Endodermal cell (in vitro differentiated cells): ENCODE results near the gene TMEM259. TPM values are rescaled to one million over a fixed set of nuclear protein-coding genes. Genes with fewer than 3 reads are reported as not detected.

Source experiments
- DNase-seq: peaks from one replicate; pipeline ENCODE4 v3.0.0-alpha.2; 2017
- H3K27ac ChIP-seq: 2 replicates; pipeline ENCODE4 v1.5.1; 2013; ENCODE audit warnings: mild to moderate bottlenecking, low read depth, low read length, moderate library complexity
- H3K27me3 ChIP-seq: 2 replicates; pipeline ENCODE4 v1.6.1; 2013; ENCODE audit warnings: mild to moderate bottlenecking, low read length, moderate library complexity; ENCODE audit not compliant: insufficient read depth, control insufficient read depth, poor library complexity, severe bottlenecking
- H3K36me3 ChIP-seq: 2 replicates; pipeline ENCODE4 v1.7.0; 2013; ENCODE audit warnings: mild to moderate bottlenecking, low read length, moderate library complexity; ENCODE audit not compliant: control insufficient read depth, insufficient read depth
- H3K4me1 ChIP-seq: one replicate; pipeline ENCODE4 v1.7.0; 2013; ENCODE audit warnings: low read length; ENCODE audit not compliant: control insufficient read depth, insufficient read depth
- H3K4me3 ChIP-seq: 2 replicates; pipeline ENCODE4 v1.5.1; 2013; ENCODE audit warnings: mild to moderate bottlenecking, low read length, moderate library complexity
- H3K9ac ChIP-seq: 2 replicates; pipeline ENCODE4 v1.6.1; 2013; ENCODE audit warnings: mild to moderate bottlenecking, low read length, moderate library complexity; ENCODE audit not compliant: poor library complexity, severe bottlenecking; ENCODE audit errors: extremely low read depth
- H3K9me3 ChIP-seq: 2 replicates; pipeline ENCODE4 v1.6.1; 2013; ENCODE audit warnings: mild to moderate bottlenecking, low read length, moderate library complexity; ENCODE audit not compliant: control insufficient read depth
- H3K27ac Mint-ChIP-seq: 2 replicates; pipeline ENCODE4 v1.8.0; 2020; ENCODE audit warnings: mixed read lengths
- H3K27me3 Mint-ChIP-seq: 2 replicates; pipeline ENCODE4 v1.8.0; 2021; ENCODE audit warnings: mild to moderate bottlenecking, mixed read lengths; ENCODE audit not compliant: insufficient read depth
- H3K36me3 Mint-ChIP-seq: 2 replicates; pipeline ENCODE4 v1.8.0; 2020; ENCODE audit warnings: low read depth, mixed read lengths
- H3K4me1 Mint-ChIP-seq: 2 replicates; pipeline ENCODE4 v1.8.0; 2020; ENCODE audit warnings: mixed read lengths
- H3K4me3 Mint-ChIP-seq: 2 replicates; pipeline ENCODE4 v1.8.0; 2020; ENCODE audit warnings: mild to moderate bottlenecking, moderate library complexity, mixed read lengths
- H3K9me3 Mint-ChIP-seq: 2 replicates; pipeline ENCODE4 v1.8.0; 2020; ENCODE audit warnings: mild to moderate bottlenecking, mixed read lengths
- WGBS, 2 experiments: methylation state at CpG; one replicate each; pipeline versions ENCODE4 v1.1.5 to v1.1.7; 2013; ENCODE audit warnings: missing lambda C conversion rate in 2 of 2, mixed read lengths in 1 of 2; ENCODE audit not compliant: insufficient coverage in 1 of 2, insufficient read length in 1 of 2; 5-methylcytosine and 5-hydroxymethylcytosine counted together
- total RNA-seq, 2 donors: library from RNA; stranded (reverse); fragmentation: NEBNext Ultra II Directional in 1 of 2; extraction: Animal tissue kit (Norgen Biotek cat#: 25700) in 1 of 2; gene quantifications; 2 replicates in 1 of 2; 3 replicates in 1 of 2; pipeline ENCODE4 v1.2.1, GENCODE V29; 2021
- TF ChIP-seq, protein P1 (sequence below): fragments of 200-600 bp; sonication (generic); conservative IDR thresholded peaks from 2 replicates; pipeline ENCODE4 v1.5.0; 2021; ENCODE audit warnings: antibody characterized with exemption, mild to moderate bottlenecking

TMEM259 gene
- total RNA-seq, 2 donors from 2014 or later, result 157 to 176 TPM

DNA sequence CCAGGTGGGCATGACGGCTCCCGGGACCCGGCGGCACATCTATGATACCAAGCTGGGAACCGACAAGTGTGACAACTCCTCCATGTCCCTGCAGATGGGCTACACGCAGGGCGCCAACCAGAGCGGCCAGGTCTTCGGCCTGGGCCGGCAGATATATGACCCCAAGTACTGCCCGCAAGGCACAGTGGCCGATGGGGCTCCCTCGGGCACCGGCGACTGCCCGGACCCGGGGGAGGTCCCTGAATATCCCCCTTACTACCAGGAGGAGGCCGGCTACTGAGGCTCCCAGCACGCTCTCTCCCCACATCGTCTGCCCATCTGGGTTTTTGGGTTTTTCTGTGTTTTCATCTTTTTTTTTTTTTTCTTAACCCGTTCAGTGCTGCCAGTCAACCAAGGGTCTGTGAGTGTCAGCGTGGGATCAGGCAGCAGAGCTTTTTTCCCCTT lies 16.7 kb upstream of the TMEM259 start:
- Mint-ChIP-seq H3K4me1 (peaks cover 7% of the 10 kb centered on the region), H3K36me3 (peaks cover 47% of the 10 kb centered on the region), H3K27ac (no peak overlapping the region), H3K27me3 (no peaks in the 10 kb centered on the region), H3K4me3 (no peak overlapping the region), H3K9me3 (no peaks in the 10 kb centered on the region)
- no peak overlapping the region for H3K9ac ChIP-seq
- 95% methylated on average over 15 to 22 of the region's 22 CpGs for WGBS, 2 experiments
- H3K27me3 ChIP-seq, result no peaks in the 10 kb centered on the region
- peak; percentile 48 for DNase-seq
- TF ChIP-seq, protein P1, sequence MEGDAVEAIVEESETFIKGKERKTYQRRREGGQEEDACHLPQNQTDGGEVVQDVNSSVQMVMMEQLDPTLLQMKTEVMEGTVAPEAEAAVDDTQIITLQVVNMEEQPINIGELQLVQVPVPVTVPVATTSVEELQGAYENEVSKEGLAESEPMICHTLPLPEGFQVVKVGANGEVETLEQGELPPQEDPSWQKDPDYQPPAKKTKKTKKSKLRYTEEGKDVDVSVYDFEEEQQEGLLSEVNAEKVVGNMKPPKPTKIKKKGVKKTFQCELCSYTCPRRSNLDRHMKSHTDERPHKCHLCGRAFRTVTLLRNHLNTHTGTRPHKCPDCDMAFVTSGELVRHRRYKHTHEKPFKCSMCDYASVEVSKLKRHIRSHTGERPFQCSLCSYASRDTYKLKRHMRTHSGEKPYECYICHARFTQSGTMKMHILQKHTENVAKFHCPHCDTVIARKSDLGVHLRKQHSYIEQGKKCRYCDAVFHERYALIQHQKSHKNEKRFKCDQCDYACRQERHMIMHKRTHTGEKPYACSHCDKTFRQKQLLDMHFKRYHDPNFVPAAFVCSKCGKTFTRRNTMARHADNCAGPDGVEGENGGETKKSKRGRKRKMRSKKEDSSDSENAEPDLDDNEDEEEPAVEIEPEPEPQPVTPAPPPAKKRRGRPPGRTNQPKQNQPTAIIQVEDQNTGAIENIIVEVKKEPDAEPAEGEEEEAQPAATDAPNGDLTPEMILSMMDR, result peak; percentile 29
- no peaks in the 10 kb centered on the region for H3K4me1 ChIP-seq
- no peaks in the 10 kb centered on the region for H3K9me3 ChIP-seq
- no peak overlapping the region for H3K4me3 ChIP-seq
- H3K27ac ChIP-seq, result no peak overlapping the region
- peaks cover 46% of the 10 kb centered on the region for H3K36me3 ChIP-seq

DNA sequence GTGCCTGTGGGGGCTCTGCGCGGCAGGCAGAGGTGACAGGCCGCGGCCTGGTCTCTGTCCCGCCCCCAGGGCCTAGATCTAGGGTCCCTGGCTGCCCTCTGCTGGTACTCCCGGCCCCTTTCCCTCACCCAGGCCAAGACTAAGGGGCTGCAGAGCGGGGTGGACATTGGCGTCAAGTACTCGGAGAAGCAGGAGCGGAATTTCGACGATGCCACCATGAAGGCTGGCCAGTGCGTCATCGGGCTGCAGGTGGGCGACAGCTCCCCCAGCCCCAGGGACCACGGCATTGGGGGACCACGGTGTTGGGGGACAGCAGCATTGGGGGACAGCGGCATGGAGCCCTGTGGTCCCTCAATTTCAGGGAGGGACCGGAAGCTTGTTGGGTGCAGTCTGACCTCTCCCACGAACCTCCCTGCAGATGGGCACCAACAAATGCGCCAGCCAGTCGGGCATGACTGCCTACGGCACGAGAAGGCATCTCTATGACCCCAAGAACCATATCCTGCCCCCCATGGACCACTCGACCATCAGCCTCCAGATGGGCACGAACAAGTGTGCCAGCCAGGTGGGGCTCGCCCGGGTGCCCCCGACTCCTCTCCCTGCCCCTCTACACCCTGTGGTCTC lies 15.2 kb upstream of the TMEM259 start:
- peak; percentile 75 for DNase-seq
- H3K36me3 ChIP-seq, result peaks cover 48% of the 10 kb centered on the region
- Mint-ChIP-seq H3K4me3 (no peak overlapping the region), H3K27me3 (no peaks in the 10 kb centered on the region), H3K9me3 (no peaks in the 10 kb centered on the region), H3K36me3 (peaks cover 52% of the 10 kb centered on the region), H3K27ac (no peak overlapping the region), H3K4me1 (peaks cover 5% of the 10 kb centered on the region)
- TF ChIP-seq, protein P1, result peak; percentile 59
- H3K9ac ChIP-seq, result no peak overlapping the region
- WGBS, 2 experiments, result 89 to 95% methylated on average over 22 to 29 of the region's 29 CpGs
- no peaks in the 10 kb centered on the region for H3K27me3 ChIP-seq
- no peak overlapping the region for H3K27ac ChIP-seq
- H3K9me3 ChIP-seq, result no peaks in the 10 kb centered on the region
- no peak overlapping the region for H3K4me3 ChIP-seq
- no peaks in the 10 kb centered on the region for H3K4me1 ChIP-seq

DNA sequence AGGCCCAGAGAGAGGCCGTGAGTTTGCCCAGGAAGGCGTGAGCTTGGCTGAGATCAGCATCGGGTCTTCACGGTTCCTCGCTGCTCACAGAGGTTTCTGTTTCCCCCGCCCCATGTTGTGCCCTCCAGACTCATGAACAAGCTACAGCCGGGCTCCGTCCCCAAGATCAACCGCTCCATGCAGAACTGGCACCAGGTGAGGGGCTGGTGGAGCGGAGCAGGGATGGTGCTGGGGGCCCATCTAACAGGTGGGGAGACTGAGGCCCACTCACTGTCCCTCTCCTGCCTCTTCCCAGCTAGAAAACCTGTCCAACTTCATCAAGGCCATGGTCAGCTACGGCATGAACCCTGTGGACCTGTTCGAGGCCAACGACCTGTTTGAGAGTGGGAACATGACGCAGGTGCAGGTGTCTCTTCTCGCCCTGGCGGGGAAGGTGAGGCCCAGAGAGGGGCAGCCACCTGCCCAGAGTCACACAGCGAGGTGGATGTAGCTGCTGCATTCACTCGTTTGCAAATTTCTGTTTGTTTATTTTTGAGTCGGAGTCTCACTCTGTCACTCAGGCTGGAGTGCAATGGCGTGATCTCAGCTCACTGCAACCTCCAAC lies 11.4 kb upstream of the TMEM259 start:
- Histone ChIP-seq H3K27me3 (no peaks in the 10 kb centered on the region), H3K4me1 (peaks cover 6% of the 10 kb centered on the region), H3K9me3 (no peaks in the 10 kb centered on the region), H3K27ac (no peak overlapping the region), H3K4me3 (no peak overlapping the region), H3K9ac (no peak overlapping the region), H3K36me3 (peaks cover 55% of the 10 kb centered on the region)
- H3K4me3 Mint-ChIP-seq, result no peak overlapping the region
- TF ChIP-seq, protein P1, result no peak
- peaks cover 48% of the 10 kb centered on the region for H3K36me3 Mint-ChIP-seq
- DNase-seq, result no peak
- H3K27me3 Mint-ChIP-seq, result no peaks in the 10 kb centered on the region
- WGBS, 2 experiments, result 92 to 94% methylated on average over 19 to 20 of the region's 20 CpGs
- peaks cover 5% of the 10 kb centered on the region for H3K4me1 Mint-ChIP-seq
- no peak overlapping the region for H3K27ac Mint-ChIP-seq
- H3K9me3 Mint-ChIP-seq, result no peaks in the 10 kb centered on the region
